GM12872 (cell line): ENCODE measurements around the gene TIMM44.

Experiments
- TF ChIP-seq, protein P1 (sequence below): IDR thresholded peaks from 3 replicates; pipeline ENCODE4 v1.5.1; 2011; ENCODE audit warnings: low read depth, mild to moderate bottlenecking, low read length, moderate library complexity; ENCODE audit not compliant: insufficient read depth

The TIMM44 gene

DNA sequence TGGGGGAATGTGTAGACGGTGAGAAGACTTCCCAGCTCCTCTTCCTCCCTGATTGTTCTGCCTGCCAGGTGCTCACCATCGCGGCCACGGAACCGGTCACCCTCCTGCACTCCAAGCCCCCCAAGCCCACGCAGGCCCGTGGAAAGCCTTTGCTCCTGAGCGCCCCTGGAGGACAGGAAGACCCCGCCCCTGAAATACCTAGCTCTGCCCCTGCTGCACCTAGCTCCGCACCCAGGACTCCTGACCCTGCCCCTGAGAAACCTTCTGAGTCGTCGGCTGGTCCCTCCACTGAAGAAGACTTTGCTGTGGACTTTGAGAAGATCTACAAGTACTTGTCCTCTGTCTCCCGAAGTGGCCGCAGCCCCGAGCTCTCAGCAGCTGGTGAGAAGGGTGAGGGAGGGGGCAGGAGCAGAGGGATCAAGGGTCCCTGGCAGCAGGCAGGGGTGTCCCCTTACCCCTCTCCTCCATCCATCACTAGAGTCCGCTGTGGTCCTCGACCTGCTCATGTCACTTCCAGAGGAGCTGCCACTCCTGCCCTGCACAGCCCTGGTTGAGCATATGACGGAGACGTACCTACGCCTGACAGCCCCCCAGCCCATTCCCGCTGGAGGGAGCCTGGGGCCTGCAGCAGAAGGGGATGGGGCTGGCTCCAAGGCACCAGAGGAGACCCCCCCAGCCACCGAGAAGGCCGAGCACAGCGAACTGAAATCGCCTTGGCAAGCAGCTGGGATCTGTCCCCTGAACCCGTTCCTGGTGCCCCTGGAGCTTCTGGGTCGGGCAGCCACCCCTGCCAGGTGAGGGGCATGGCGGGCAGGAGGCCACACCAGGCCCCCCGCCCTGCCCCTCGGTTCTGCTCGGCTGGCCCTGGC lies 21.3 kb downstream of the TIMM44 start:
- TF ChIP-seq, protein P1, sequence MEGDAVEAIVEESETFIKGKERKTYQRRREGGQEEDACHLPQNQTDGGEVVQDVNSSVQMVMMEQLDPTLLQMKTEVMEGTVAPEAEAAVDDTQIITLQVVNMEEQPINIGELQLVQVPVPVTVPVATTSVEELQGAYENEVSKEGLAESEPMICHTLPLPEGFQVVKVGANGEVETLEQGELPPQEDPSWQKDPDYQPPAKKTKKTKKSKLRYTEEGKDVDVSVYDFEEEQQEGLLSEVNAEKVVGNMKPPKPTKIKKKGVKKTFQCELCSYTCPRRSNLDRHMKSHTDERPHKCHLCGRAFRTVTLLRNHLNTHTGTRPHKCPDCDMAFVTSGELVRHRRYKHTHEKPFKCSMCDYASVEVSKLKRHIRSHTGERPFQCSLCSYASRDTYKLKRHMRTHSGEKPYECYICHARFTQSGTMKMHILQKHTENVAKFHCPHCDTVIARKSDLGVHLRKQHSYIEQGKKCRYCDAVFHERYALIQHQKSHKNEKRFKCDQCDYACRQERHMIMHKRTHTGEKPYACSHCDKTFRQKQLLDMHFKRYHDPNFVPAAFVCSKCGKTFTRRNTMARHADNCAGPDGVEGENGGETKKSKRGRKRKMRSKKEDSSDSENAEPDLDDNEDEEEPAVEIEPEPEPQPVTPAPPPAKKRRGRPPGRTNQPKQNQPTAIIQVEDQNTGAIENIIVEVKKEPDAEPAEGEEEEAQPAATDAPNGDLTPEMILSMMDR: no peak

DNA sequence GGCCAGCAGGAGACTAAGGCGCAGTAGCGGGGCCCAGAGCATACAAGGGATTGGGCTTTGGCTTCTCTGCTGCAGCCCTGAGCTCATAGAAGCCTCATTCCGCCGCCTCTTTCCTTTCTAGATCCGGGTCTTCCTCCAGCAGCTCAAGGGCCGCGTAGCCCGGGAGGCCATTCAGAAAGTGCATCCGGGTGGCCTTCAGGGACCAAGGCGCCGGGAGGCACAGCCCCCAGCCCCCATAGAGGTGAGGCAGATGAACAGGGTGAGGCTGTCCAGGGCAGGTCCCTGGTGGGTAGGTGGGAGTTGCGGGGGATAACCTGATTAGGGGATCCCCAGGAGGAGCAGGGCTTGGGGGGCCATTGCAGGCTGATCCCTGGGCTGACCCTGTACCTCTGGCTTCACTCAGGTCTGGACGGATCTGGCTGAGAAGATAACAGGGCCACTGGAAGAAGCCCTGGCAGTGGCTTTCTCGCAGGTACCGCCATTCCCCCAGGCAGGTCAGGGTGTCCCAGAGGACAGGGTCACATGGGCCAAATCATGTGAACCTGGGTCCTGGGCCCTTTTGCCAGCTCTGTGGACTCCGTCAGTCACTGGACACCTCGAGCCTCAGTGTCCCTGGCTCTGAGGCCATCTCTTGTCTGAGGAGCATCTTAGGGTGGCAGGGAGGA lies 22.0 kb downstream of the TIMM44 start:
- TF ChIP-seq, protein P1: no peak

DNA sequence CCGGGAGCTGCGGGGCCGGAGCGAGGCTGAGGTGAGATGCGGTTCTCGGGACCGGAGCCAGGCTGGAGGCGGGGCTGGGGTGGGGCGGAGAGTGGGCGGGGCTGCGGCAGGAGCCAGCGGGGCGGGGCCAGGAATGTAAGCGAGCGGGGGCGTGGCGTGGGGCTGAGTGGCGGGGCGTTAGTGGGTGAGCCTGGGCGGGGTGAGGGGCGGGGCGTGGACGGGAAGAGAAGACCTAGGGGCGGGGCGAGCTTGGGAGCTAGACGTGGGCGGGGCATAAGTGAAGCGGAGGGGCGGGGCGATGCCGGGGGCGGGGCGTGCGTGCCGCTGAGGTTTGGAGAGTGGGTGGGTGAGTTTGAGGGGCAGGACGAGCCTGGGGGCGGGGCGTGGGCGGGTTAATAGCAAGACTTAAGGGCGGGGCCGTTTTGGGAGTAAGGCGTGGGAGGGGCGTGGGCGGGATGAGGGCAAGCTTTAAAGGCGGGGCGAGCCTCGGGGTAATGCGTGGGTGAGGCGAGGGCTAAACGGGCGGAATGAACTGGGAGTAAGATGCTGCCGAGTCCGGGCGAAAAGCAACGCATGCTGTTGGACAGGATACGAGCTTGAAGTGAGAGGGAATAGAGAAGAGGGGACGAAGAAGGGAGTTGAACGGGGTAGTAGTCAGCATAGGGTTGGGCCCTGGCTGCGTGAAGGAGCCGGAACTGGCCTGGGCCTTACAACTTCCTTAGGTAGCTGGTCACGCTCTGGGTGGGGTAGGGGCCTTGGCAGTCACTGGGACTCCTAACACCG lies 22.8 kb downstream of the TIMM44 start:
- TF ChIP-seq, protein P1: no peak

DNA sequence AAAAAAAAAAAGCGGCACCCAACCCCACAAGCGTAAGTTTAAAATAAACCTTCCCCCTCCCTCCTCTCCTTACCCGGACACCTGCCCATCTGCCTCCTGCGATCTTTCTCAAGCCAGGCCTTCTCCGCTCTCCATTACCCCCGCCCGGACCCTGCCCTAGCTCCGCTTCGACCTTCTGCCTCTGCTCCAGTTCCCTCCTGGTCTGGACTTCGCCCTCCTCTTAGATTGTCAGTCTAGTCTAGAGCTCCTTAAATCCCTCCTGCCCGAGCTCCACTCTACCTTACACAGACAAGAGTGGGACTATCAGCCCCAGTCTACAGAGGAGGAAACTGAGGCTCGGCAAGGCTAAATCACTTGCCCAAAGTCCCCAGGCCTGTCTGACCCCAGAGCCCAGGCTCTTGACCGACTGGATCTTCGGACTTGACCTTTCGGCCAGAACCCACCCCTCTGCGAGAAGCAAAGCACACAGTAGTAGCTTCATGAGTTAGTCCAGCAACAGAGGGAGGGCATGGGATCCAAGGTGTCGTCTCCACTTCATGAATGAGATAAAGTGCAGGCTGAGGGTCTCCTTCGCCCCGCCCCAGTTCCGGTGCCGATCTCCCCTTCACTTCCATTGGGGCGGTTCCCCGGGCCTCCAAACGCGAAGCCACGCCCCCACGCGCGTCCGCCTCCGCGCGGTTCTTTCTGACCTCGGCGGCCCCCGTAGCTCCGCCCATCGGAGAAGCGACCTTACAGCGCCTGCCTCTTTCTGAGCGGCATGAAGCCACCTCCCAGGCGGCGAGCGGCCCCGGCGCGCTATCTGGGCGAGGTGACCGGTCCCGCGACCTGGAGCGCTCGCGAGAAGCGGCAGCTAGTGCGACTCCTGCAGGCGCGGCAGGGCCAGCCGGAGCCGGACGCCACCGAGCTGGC lies 23.6 kb downstream of the TIMM44 start, which contains the start of gene SNAPC2:
SNAPC2 (plus strand) TSS at position 729 of the 909 bp plus-strand sequence; CDS start at position 758, 29 bp downstream.
- TF ChIP-seq, protein P1: no peak

DNA sequence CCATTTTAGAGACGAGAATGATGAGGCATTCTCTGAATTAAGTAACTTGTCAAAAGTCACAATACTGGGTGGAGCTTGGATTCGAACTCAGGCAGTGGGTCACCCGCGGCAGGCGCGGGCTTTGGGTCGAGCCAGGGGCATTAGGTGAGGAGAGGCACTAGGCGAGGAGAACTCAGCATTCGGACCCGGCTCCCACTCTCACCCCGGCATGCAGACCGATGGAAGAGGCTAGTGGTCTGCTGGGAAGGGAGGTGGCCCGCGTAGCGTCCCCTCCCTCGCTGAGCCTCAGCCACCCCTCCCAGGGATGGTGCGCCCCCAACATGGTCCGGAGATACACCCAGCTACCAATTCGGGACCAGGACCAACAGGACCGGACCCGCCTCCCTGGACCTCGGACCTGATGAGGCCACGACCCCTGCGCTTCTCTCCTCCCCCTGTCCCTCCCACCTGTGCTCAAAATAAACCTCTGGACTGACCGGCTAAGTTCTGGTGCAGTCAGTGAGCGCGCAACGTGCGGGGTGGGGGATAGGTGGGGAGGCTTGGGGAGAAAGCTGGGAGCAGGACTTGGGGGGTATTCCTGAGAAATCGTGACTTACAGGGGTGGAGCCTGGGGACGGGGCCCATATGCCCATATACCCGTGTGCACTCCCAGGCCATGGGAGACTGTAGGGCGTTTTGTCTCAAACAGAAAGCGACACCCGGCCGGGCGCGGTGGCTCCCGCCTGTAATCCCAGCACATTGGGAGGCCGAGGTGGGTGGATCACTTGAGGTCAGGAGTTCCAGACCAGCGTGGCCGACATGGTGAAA lies 24.6 kb downstream of the TIMM44 start:
- TF ChIP-seq, protein P1: no peak

DNA sequence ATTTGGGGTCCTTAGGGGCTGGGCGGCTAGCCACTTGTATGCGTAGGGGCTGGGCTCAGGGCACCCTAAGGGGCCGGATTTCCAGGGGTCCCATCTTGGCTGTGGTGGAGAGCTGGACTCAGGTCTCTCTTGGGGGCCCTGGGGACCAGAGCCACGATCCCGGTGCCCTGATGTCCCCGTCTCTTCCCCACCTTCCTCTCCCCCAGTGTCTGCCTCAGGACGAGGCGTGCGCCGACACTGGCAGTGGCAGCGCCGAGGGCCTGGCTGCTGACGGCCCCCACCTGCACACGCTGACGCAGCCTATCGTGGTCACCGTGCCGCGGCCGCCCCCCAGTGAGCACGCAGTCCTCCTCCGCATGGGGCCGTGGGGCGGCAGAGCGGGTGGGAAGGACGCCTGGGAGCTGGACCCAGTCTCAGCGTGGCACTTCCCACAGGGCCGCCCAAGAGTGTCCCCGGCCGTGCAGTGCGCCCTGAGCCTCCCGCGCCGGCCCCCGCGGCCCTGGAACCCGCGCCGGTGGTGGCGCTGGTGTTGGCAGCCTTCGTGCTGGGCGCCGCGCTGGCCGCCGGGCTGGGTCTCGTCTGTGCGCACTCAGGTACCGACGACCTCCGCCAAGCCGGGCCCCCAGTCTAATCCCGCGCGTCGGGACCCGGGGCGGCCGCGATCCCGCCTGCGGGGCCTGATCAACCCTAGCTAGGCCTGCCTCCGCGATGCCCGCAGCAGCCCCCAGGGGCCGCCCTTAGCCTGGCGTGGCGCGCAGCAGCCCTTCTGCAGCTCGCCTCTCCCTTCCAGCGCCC lies 26.0 kb downstream of the TIMM44 start:
- TF ChIP-seq, protein P1: peak; percentile 68
